HG03520 (cell line): Measurements from ENCODE around the gene FUT1.
"Not testable (repeated sequence)": the region's sequence is repeated elsewhere in the genome, so short reads cannot be mapped to it uniquely, and the experiment has no call there.

ENCODE experiments used
- ATAC-seq: cut with Tn5 transposase; IDR thresholded peaks from one replicate; pipeline ENCODE4 v1.9.1; 2021; ENCODE audit warnings: mild to moderate bottlenecking, moderate library complexity; ENCODE audit not compliant: unreplicated experiment

FUT1 gene

GRCh38 chr19:48752496-48753365, at the start of gene FUT1:
TSS of gene FUT1 (minus strand) at chr19:48752641. CDS start at chr19:48751281, 1,360 bp downstream.
- no peak for ATAC-seq

DNA sequence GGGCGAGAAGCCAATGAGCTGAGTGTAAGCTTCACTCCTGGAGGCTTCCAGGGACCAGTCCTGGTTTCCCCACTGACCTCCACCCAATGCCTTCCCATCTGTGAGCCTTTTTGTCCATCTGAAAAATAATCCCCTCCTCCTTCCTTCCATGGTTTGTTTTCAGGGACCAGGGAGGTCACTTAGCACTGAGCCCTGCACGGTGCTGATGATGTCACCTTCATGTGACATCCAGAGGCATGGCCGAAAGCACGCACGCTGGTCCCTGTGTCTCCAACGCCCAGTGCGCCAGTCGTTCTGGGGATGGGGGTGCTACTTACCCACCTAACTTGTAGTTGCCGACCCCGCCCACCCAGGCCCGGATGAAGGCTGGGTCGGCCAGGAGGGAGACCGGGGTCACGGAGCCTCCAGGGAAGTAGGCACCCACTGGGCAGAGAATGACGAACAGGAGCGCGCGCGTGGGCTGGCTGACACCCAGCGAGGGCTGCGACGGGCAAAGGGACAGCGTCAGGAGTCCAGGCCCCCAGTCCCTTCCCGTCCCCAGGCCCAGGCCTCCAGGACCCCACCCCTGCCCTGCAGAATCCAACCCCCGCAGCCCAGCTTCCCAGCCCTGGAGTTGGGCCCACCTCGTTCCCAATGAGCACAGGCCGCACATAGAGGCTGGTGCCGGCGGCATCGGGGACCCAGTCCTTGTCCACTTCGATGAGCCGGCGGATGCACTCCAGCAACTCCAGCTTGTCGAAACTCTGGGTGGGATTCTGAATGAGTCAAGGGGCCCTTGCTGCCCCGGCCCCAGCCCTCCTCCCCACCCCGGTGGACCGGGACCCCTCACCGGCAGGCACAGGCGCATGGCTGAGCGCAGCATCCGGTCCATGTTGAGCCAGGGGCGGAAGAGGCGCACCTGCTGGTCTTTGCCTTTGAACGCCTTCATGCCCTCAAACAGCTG, 47.2 kb upstream of the FUT1 start:
- ATAC-seq: no peak

GRCh38 chr19:48798937-48799336, 46.5 kb upstream of the FUT1 start:
- no peak for ATAC-seq

DNA sequence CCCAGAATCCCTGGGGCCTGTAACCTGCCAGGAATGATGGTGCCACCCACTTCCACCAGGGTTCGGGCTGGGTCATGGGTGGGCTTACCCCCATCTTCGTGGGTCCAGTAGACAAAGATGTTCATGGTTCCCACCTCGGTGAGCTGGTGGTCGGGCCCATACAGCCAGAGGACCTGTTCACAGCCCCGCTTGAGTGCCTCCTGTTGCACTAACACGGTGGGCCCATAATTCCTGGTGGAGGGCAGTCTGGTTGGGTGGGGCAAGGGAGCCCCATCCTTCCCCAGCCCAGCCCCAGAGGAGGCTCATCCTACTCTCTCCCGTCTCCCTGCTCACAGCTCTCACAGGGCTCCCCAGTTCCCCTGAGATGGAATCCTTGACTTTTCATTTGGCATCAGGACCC, 44.7 kb upstream of the FUT1 start:
- ATAC-seq: no peak

DNA sequence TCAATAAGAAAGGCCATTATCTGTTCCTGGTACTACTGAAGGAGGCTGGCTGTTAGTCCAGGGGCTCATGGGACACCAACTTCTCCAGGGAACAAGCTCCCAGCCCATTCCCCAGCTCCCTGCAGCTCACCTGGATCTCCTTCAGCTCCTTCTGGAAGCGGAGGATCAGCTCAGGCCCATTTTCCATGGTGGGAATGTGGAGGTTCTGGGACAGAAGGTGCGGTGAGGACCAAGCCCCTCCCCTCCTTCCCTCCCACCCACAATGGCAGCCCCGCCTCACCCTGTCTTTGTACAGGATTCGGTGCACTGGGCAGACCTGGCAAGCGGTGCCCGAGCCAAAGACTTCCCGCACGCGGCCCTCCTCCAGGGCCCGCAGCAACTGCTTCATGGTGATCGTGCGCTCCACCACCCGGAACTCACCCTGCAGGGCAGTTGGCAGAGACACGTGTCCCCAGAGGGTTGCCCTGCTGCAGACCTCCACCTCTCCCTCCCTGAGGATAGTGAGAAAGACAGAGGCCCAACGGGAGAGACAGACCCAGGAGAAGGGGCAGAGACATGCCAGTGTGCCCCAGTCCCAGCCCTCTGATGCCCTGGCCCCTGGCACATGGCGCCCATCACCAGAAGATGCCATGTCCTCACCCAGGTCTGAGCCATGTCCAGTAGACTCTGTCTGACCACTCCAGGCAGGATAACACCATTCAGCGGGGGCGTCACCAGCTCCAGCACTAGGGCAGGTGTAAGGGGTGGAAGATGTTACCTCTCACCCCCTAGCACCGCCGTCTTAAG, 44.0 kb upstream of the FUT1 start:
- no peak for ATAC-seq

DNA sequence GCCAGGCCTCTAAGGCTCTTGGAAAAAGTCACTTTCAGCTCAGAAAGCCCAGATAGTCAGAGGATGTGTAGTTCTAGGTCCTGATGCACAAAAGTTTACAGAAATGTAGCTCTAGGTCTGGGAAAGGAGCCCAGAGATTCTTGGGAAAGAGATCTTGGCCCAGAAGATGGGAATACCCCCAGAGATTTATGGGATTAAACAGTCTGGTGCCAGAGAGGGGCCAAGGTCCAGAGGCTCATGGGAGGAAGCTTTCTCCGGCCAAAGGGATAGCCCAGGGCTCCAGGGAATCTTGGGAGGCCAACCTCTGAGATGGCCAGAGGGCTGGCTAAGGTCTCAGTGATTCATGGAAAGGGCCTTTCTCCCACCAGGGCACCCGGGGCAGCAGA, 43.2 kb upstream of the FUT1 start:
- no peak for ATAC-seq

DNA sequence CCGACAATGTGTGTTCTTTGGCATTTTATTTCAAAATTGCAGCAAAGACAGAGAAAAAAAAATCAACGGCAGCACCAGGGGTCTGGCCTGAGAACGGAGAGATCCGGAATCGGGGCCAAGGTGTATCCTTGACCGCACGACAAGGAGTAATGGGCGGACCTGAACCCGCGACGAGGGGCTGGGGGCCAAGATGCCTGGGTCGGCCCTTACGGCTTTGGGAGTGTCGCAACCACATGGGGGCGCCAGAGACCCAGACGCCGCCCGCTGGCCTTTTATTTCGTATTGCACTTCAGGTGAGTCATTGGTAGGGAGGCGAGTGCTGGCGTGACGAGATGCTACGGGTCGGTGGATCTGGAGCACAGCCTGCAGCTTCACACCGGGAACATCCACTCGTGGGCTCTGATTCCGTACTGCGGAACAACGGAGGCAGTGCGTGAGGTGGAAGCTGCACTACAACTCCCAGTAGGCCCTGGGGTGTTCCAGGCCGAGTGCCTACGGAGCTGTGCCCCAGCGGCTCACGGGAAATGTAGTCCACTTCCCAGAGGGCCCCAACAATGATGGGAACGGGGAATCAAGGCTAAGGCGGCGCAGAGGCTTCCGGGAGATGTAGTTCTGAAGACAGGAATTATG, 42.7 kb upstream of the FUT1 start:
- ATAC-seq: peak; percentile 58

DNA sequence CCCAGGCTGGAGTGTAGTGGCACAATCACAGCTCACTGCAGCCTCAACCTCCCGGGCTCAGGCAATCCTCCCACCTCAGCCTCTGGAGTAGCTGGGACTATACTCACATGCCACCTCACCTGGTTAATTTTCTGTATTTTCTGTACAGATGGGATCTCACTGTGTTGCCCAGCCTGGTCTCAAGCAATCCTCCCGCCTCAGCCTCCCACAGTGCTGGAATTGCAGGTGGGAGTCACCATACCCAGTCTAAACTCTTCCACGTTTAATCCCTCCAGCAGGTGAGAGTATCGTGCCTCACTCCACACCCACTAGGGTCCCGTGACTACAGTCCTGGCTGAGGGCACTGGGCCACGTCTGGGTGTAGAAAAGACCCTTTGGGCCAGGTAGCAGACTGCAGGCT, 41.9 kb upstream of the FUT1 start:
- no peak for ATAC-seq

DNA sequence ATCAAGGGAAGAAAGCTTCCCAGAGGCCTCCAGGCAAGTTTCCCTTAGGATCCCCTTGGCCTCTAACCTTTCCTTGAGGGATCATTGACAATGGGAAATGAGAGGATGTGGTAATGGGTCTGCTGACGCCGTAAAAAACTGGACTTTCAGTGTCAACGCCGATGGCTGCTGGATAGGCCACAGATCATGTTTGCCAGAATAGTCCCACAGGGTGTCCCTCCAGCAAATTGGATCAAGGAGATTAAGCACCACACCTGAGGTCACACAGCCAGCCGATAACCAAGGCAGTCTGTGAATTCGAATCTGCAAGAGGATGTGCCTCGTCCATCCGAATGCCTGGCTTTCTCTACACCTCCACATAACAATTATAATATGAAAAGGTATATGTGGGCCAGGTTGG, 40.8 kb upstream of the FUT1 start:
- no peak for ATAC-seq

DNA sequence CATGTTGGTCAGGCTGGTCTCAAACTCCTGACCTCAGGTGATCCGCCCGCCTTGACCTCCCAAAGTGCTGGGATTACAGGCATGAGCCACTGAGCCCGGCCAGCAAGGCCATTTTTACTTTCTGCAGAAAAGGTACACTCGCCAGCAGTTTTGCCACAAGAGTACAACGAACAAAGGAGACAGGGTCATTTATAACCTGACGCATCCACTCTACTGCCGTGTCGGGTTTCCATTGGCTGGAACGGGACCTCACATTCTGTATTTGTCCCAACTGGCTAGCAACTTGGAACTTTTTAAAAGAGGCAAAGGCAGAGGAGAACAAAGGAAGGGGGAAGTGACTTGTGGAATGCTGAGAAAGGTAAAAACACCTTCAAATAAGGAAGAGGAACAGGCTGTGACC, 34.9 kb upstream of the FUT1 start:
- not testable (repeated sequence) for ATAC-seq

DNA sequence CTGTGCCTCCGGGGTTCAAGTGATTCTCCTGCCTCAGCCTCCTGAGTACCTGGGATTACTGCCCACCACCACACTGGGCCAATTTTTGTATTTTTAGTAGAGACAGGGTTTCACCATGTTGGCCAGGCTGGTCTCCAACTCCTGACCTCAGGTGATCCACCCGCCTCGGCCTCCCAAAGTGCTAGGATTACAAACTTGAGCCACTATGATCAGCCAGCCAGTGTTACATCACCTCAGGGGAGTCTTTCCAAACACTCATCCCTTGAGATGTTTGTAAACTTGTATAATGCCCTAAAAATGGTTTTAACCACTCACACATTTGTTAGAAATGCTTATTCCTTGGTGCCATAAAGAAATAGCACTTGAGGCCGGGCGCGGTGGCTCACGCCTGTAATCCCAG, 34.0 kb upstream of the FUT1 start:
- ATAC-seq: not testable (repeated sequence)

DNA sequence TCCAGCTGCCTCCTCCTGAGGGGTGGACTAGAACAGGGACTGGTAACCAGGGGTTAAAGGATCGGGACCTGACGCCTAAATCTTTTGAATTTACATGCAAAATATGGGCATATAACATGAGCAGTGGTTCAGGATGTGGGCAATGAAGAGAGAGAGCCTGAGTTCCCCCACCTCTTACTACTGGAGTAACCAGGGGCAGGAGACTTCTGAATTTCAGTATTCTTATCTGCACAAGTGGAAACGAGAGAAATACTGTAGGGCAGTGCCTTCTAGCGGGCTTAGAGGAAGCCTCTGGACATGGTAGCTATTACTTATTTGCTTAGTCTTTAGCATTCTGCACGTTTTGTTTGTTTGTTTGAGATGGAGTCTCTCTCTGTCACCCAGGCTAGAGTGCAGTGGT, 32.1 kb upstream of the FUT1 start:
- no peak for ATAC-seq

DNA sequence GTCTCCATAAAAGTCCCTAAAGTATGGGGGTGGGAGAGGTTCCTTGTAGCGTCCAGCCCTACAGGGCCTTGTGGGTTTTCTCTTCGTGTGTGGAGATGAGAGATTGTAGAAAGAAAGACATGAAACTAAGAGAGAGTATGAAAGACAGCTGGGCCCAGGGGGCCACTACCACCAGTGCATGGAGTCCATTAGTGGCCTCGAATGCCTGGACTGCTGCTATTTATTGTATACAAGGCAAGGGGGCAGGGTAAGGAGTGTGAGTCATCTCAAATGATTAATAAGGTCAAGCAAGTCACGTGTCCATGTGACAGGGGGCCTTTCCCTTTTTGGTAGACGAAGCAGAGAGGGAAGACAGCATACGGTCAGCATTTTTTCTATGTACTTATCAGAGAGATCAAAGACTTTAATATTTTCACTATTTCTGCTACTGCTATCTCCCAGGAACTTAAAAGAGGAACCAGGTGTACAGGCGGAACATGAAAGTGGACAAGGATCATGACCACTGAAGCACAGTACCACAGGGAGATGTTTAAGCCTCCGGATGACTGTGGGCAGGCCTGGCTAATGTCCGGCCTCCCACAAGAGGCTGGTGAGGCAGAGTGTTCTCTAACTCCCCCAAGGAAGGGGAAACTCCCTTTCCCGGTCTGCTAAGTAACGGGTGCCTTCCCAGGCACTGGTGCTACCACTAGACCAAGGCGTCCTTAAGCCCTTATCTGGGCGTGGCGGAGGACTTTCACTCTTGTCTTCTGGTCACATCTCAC, 28.4 kb upstream of the FUT1 start:
- no peak for ATAC-seq

GRCh38 chr19:48779636-48780035, 27.2 kb upstream of the FUT1 start:
- no peak for ATAC-seq

DNA sequence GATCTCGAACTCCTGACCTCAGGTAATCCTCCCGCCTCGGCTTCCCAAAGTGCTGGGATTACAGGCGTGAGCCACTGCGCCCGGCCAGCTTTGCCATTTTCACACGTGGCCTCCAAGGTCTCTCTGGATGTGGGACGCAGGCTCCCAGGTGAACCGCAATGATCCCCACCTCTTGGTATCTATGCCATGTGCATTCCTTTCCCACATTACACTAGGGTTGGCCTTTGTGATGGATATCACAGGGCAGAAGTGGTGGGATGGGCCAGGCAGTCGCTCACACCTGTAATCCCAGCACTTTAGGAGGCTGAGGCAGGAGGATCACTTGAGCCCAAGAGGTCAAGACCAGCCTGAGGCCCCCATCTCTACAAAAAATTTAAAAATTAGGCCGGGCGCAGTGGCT, 25.3 kb upstream of the FUT1 start:
- no peak for ATAC-seq

DNA sequence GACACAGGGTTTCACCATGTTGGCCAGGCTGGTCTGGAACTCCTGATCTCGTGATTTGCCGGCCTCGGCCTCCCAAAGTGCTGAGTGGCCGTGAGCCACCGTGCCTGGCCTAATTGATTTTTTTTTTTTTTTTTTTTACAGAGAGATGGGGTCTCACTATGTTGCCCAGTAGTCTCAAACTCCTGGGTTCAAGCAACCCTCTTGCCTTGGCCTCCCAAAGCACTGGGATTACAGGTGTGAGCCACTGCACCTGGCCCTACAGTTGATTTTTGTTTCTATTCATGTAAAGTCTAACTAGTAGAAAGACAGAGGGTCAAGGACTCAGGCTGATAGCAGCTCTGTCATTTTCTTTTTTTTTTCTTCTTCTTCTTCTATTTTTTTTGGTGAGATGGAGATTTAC, 24.7 kb upstream of the FUT1 start:
- ATAC-seq: no peak

- no peak for ATAC-seq
Observed at GRCh38 chr19:48772503-48772953, 20.1 kb upstream of the FUT1 start.

DNA sequence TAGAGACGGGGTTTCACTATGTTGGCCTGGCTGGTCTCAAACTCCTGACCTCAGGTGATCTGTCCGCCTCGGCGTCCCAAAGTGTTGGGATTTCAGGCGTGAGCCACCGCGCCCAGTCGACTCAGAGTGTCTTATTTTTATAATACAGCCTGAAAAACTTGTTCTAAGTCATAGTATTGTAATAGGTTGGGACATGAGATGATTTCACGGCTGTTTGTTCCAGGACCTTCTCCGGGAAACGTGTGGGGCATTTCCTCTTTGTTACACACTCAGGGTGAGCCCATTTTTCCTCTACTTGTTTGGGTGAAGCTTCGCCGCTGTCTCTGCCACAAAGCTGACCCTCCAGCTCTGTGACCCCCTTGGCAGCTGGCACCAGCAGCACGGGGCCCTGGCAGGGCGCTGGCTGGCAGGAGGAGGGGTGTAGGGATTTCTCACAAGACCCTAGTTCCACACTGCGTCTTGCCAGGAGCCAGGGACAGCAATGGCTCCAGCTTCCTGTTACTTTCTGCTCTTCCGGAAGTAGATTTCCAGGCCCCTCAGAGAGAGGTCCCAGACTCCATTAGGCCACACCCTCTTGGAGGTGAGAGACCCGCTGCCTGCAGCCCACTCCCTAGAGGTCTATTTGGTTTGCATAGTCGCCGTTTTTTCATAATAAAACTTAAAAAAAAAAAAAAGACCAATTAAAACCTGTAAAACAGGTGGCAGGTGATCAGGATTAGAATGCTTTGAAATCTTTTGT, 18.5 kb upstream of the FUT1 start:
- no peak for ATAC-seq

DNA sequence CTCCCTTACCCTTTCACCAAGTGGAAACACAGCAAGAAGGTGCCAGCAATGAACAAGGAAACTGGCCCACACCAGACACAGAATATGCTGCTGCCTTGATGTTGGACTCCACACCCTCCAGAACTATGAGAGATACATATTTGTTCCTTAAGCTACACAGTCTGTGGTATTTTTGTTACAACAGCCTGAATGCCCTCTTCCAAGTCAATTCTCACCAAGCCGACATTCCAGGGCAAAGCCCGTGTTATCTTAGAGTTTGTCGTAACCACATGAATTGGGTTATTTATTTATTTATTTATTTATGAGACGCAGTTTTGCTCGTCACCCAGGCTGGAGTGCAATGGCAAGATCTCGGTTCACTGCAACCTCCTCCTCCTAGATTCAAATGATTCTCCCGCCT, 17.8 kb upstream of the FUT1 start:
- no peak for ATAC-seq
